RCC 7860 (cell line): ENCODE data around the gene ICOS.
"Not testable (repeated sequence)": the region's sequence is repeated elsewhere in the genome, so short reads cannot be mapped to it uniquely, and the experiment has no call there.

Experiments used
- DNase-seq: peaks from one replicate; pipeline ENCODE4 v3.0.0-alpha.2; 2015; ENCODE audit warnings: low spot score
- FAIRE-seq: peaks from 2 replicates; lab custom pipeline; 2012; peaks lifted over from hg19 to GRCh38; lab: Jason Lieb, UNC

ICOS gene

DNA sequence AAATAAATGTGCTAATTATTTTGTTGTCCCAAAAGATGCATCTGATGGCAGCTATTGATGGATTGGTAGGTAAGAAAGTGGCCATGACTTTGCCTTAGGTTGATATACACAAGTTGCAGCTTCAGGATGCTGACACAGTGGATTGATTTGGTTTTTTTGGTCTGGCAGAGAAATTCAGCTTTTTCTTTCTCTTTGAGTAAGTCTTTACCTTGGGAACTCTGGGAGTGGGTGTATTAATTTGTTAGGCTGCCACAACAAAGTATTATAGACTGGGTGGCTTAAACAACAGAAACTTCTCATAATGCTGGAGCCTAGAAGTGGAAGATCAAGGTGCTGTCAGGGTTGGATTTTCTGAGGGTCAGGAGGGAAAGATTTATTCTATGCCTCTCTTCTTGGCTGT lies 19.8 kb upstream of the ICOS start:
- DNase-seq (no peak), FAIRE-seq (no peak)

DNA sequence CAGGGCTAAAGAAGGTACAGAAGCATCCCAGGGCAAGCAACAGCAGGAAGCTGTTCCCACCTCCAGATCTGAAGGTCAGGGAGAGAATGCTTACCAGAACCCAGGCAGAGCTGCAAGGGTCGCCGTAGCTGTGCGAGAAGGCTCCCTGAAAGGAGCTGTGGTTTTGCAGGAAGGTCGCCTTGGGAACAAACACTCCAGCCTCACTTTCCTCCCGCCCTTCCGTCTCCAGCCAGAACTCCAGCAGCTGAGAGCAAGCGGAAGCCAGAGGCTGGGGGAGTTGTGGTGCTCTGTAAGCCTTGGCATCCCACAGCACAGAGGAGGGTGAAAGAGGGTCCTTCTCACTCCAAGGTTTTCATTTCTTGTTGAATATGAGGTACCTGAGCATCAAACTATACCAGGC lies 18.3 kb upstream of the ICOS start:
- DNase-seq (no peak), FAIRE-seq (no peak)

DNA sequence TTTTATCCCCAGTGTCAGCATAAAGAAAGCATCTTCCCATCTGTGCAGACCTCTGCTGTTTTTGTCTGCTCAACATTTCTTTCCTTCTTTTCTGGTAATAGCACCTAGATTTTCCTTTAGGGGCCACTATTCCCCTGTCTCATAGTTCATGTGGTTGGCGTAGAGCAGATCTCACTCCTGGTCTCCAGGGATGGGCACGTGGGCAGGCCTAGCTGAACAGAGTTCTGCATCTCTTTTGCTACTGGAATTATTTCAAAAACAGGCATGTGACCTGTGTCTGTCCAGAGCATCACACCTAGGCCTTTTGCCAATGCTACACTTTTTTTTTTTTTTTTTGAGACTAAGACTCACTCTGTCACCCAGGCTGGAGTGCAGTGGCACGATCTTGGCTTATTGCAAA lies 17.7 kb upstream of the ICOS start:
- FAIRE-seq = no peak
- no peak for DNase-seq

DNA sequence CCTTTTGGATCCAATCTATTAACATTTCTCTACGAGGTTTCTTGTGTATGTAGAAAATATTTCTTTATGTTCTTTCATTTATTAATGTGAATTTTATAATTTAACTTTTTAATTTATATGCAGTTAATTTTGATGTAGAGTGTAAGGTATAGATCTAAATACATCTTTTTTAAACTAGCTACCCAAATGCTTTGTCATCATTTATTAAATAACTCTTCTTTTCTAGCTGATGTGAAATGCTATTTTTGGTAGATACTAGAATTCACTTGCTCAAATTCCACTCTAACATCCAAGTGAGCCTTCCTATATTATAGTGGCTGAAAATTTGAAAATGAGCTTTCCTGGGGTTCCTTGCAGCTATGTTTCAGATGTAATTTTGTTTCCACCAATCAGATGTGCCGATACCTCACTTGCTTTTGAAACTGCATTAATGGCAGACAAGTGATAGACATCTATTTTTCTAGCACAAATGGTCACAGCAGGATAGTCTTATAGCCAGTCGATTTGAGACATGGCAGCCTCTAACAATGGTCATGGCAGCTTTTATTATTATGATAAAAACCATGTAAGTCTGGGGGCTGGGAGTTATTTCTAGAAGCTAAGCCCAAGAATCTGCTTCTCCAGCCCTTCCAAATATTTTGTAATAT lies 10.9 kb upstream of the ICOS start:
- FAIRE-seq (no peak), DNase-seq (no peak)

DNA sequence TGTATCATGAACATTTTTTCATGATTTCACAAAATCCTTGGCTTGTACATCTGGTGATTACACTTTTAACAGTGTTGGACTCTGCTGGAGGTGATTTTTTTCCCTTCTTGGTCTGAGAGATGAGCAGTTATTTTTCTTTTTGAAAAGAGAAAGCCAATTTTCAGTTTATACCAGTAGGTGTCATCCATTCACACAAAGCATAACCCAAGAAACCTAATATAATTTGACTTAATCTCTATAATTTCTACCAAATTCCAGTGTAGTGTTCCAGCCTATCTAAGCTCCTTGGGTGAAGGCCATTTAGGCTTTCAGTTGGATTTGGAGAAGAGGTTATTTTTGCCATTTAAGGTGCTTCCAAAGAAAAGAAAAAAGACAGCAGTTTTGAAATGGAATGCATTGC lies 7.7 kb upstream of the ICOS start:
- FAIRE-seq (no peak), DNase-seq (peak; percentile 14)

DNA sequence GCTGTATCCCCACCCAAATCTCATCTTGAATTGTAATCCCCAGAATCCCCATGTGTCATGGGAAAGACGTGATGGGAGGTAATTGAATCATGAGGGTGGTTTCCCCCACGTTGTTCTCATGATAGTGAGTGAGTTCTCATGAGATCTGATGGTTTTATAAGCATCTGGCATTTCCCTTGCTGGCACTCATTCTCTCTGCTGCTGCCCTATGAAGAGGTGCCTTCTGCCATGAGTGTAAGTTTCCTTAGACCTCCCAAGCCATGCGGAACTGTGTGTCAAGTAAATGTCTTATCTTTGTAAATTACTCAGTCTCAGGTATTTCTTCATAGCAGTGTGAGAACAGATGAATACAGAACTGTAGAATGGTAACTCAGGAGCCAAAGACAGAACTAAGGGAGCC lies 5.3 kb upstream of the ICOS start:
- FAIRE-seq, DNase-seq: not testable (repeated sequence)

DNA sequence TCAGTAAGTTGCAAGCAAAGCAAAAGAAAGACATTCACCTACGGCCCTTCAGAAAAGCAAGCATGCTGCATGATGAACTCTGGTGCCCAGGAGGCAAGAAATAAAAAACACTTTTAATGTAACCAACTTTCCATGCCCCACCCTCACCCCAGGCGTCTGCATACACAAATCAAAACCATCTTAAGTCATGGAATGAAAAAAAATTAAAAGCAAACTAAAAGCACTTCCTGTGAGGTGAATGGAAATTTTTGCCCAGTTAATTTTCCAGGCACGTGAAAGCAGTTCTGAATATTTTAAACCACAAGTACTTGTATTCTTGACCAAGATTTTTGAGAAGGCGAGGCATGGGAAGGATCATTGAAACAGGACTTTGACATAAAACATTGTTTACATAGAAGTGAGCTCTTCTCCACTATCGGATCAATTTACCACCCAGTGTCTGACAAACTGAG lies 2.5 kb upstream of the ICOS start:
- DNase-seq (no peak), FAIRE-seq (no peak)

DNA sequence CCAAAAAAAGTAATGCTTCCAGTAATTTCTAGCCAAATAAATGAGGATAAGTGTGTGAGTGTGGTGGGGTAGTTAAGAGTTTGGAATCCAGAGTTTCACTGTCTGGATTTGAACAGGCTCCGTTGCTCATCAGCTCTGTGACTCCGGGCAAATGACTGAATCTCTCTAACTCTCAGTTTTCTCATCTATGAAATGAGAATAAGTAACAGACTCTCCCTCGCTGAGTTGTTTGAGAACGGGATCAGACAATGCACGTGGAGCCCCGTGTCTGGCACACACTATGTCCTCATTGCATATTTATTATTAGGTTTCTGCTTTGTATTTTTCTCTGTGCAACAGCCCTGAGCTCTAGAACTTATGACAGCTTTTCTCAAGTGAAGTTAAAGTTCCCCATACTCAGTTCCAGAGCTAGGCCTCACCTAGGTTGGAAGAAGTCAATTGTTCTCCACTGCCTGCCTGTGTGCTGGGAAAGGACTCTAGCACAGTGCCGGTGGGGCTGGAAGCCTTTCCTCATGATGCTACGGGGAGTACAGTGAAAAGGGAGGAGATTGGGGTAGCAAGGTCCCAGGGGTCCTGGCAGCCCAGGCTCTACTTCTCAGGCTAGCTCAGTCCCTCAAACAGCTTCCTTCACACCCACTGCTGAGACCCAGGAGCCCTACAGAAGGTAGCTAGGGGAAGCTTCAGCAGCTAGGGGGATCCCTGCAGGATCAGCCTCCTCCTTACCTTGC lies 1.7 kb upstream of the ICOS start:
- no peak for FAIRE-seq
- DNase-seq = no peak

DNA sequence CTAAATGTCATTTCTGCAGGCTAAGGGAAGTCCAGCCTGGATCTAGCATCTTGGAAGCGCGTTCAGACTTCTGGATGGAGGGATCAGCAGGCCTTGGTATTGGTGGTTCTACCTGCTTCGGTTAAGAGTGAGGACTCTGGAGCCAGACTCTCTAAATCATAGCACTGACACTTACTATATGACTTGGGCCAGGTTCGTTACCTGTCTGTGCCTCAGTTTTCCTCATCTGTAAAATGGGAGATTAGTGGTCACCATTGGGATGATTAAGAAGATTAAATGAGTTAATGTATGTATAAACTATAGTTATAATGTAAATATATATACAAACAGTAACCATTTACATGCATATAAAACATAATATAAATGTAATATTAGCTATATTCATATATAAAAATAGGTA lies 995 bp upstream of the ICOS start:
- FAIRE-seq (peak; percentile 75), DNase-seq (no peak)

DNA sequence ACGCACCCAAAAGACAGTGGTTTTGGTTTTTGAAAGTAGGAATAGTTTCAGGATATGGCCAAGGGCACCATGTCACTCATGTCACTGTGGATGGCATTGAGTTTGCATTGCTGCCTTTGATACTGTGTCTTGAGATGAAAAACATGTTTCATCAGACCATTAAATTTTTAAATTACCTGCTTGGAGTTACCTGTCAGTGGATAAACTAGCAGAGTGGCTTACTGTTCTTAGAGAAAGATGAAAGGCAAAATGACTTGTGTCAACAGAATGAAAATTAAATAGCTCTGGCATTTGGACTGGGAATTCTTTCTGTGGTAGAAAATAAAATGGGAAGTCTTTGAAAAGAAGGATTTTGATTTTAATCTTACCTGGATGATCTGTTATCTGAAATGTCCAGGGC lies 386 bp downstream of the ICOS start:
- FAIRE-seq = no peak
- no peak for DNase-seq

DNA sequence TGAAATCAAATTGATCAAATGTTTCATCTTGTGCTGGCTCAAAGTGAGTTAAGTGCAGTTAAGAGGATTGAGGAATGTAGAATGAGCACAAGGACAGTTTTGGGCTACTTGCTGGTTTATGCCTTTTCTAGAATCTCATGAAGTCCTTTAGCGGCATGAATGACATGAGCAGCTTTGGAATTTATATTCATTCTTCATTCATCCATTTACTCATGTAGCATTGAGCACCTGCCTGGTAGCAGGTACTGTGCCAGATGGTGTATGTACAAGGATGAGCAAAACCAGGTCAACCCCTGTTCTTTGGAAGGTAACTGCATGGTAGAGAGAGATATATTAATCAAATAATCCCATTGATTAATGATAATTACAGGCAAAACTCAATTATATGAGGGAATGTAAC lies 1.2 kb downstream of the ICOS start:
- DNase-seq (no peak), FAIRE-seq (no peak)

DNA sequence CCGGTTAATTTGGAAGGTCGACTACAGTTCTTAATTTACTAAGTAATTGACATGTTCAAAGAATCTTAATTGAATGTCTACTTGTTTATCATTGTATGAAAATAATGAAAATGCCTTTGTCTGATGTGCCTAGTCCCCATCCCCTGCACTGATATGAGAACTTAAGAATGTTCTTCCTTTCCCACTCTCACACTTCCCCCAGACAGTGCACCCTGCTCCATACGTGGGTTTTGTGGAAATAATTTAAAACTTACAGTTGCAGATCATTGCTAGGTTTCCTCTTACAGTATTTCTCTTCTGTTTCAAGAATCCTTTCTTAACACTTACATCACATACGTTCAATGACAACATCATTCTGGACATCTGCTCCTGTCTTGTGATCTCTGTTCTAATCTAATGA lies 3.5 kb downstream of the ICOS start:
- FAIRE-seq (no peak), DNase-seq (no peak)

DNA sequence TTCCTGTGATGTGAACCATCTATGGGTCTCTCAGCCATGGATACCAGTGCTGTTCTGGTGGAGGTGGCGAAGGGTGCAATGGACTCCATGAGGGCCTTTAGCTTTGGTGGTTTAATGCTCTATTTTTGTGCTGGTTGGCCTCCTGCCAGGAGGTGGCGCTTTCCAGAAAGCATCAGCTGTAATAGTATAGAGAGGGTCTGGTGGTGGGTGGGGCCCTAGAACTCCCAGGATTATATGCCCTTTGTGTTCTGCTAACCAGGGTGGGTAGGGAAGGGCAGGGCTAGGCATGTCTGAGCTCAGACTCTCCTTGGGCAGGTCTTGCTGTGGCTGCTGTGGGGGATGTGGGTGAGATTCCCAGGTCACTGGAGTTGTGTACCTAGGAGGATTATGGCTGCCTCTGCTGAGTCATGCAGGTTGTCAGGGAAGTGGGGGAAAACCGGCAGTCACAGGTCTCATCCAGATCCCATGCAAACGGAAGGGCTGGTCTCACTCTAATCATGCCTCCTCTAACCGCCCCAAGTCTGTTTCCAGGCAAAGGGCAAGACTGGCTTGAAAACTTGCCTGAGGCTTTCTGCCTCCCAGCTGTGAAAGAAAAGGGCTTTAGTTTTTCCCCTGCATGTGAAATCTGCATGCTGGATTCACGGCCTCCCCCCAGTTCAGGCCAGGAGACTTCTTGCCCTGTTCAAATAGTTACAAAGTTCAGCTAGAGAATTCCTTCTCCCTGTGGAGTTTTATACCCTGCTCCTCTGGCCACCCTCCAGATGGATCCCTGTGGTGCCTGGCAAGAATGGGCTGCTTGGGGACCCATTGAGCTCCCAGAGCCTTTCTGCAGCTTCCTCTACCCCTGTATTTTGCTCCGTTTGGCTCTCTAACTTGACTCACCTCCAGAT lies 7.2 kb downstream of the ICOS start:
- FAIRE-seq, DNase-seq: not testable (repeated sequence)

DNA sequence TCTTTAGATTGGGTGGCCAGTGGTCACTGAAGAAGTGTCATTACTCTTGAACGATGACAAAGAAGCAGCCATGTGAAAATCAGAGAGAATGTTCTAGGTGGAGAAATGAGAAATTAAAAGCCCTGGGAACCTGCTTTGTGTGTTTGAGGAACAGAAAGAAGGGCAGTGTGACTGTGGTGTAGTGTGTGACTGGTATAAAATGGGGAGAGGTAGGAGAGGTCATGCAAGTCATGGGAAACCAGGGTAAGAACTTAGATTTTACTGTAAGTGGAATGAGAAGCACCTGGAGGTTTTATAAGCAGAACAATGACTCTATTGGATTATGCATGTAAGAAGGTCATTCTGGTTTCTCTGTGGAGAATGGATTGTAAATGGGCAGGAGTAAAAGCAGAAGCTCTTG lies 12.2 kb downstream of the ICOS start:
- FAIRE-seq (no peak), DNase-seq (no peak)

DNA sequence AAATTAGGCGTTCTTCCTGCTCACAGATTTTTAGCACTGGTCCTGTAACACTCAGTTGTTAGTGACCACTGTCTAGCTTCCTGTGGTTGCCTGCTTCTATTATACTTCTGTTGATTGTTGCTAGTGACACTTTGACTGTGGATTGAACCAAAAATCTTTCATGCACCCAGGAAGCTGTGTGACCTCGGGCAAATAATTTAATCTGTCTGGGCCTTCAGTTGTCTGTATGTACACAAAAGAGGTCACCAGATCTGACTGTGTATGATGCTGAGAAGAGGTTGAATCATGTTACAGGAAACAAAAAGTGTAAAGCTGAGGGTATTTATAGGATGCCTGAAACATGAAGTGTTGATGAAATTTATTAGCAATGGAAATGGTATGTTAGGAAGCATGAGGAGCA lies 12.7 kb downstream of the ICOS start:
- FAIRE-seq (no peak), DNase-seq (no peak)

DNA sequence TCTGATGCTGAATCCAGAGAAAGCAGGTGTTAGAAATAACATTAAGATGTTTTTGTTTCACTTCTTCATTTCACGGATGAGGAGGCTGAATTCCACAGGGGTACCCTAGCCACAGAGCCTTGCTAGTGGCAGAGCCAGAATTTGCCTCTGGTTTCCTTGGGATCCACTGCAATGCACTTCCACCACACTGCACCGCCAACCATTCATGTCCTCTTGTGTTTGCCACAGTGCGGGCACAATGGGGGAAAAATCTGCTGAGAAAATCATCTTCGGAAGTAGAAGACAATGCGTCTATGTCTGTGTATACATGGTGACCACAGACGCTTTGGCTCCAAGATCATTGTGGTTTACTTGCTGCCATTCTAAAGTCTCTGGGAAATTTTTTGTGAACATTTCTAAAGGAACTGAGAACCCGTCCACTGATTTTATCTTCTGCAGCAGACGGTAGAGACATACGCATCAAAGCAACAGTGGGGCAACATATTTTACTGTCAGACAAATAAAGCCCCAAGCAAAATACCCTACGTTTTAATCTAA lies 14.9 kb downstream of the ICOS start:
- DNase-seq = no peak
- no peak for FAIRE-seq

DNA sequence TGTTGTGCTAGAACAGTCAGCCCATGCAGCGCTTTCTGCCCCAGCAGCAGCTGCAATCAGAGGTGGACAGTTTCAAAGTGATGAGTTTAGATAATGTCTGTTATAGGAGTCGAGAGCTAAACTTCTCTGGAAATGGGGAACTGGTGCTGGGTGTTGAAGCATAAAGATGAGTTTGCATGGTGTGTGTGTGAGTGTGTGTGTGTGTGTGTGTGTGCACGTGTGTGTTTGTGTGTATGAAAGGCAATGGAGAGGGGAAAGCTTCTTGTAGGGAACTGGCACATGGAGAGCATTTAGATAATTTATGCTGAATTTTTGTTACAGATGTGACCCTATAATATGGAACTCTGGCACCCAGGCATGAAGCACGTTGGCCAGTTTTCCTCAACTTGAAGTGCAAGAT lies 22.7 kb downstream of the ICOS start:
- FAIRE-seq (no peak), DNase-seq (no peak)

DNA sequence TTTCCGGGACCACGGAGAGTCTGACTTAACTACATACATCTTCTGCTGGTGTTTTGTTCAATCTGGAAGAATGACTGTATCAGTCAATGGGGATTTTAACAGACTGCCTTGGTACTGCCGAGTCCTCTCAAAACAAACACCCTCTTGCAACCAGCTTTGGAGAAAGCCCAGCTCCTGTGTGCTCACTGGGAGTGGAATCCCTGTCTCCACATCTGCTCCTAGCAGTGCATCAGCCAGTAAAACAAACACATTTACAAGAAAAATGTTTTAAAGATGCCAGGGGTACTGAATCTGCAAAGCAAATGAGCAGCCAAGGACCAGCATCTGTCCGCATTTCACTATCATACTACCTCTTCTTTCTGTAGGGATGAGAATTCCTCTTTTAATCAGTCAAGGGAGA lies 23.1 kb downstream of the ICOS start:
- no peak for DNase-seq
- no peak for FAIRE-seq

DNA sequence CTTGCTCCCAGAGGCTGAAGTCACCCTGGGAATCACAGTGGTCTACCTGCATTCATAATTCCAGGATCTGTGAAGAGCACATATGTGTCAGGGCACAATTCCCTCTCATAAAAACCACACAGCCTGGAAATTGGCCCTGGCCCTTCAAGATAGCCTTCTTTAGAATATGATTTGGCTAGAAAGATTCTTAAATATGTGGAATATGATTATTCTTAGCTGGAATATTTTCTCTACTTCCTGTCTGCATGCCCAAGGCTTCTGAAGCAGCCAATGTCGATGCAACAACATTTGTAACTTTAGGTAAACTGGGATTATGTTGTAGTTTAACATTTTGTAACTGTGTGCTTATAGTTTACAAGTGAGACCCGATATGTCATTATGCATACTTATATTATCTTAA lies 24.2 kb downstream of the ICOS start:
- FAIRE-seq (no peak), DNase-seq (no peak)

DNA sequence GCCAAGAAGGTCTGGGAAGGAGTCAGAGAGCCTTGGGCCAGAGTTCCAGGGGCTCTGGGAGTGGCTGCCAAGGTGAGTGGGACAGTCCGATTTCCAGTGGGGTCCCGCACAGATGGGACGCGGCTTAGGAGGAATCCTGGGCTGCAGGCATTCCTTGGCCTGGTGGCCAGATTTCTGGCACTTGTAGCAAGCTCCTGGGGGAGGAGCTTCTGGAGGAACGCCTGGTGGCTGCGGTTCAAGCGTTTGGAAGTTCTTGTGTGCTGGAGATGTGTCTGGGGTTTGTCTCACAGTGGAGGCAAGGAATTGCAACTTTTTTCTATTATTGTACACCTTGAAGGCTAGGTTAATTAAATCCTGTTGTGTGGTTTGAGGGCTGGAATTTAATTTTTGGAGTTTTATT lies 28.6 kb downstream of the ICOS start:
- FAIRE-seq, DNase-seq: not testable (repeated sequence)

DNA sequence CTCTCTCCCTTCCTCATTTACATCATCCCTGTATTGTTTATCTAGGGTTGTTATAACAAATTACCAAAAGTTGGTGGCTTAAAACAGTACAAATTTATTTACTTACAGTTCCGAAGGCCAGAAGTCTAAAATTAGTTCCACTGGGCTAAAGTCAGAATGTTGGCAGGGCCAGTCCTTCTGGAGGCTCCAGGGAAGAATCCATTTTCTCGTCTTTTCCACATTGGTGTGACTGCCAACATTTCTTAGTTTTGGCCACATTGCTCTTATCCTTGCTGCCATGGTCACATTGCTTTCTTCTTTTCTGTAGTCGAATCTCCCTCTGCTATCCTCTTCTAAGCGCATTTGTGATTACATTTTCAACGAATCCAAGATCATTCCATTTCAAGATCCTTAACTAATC lies 34.7 kb downstream of the ICOS start:
- no peak for DNase-seq
- FAIRE-seq = no peak
